IMR-90 (cell line): ENCODE data around the gene ACAP2. TPM values are rescaled to one million over a fixed set of nuclear protein-coding genes. Genes with fewer than 3 reads are reported as not detected.

Experiments
- ATAC-seq: fragments of 200-7000 bp; cut with Tn5 transposase; 2 replicates; pipeline ENCODE4 v1.9.1; 2020; ENCODE audit warnings: low read depth, mild to moderate bottlenecking, moderate library complexity
- BruUV-seq: library from RNA; stranded (reverse); fragments of 400-500 nt; replicated peaks from 2 replicates; lab custom pipeline; 2021; lab: Mats Ljungman, UMichigan
- CTCF ChIA-PET: fragments of 300-600 bp; formaldehyde crosslinking; extraction: SDS; loops from one replicate; lab custom pipeline; 2021; ENCODE audit warnings: antibody characterized with exemption; lab: Yijun Ruan, JAX
- POLR2A ChIA-PET: fragments of 300-600 bp; sonication (Branson Sonifier 250); formaldehyde crosslinking; loops from one replicate; lab custom pipeline; 2022; ENCODE audit warnings: antibody characterized with exemption; ENCODE audit not compliant: unreplicated experiment; lab: Charles Lee
- DNase-seq: peaks from one replicate; pipeline ENCODE4 v3.0.0; 2013
- H2AFZ ChIP-seq: replicated peaks from 2 replicates; pipeline ENCODE3; 2013; ENCODE audit warnings: low read length, mild to moderate bottlenecking; ENCODE audit not compliant: poor library complexity
- H2AK5ac ChIP-seq: 2 replicates; pipeline ENCODE4 v1.6.1; 2013; ENCODE audit warnings: low read depth, low read length, inconsistent platforms
- H2AK9ac ChIP-seq: replicated peaks from 2 replicates; pipeline ENCODE3; 2013; ENCODE audit warnings: mild to moderate bottlenecking, low read depth, low read length, moderate library complexity; ENCODE audit not compliant: poor library complexity
- H2BK120ac ChIP-seq: 2 replicates; pipeline ENCODE4 v1.6.1; 2013; ENCODE audit warnings: low read depth, low read length, inconsistent platforms
- H2BK15ac ChIP-seq: 3 replicates; pipeline ENCODE4 v1.6.1; 2013; ENCODE audit warnings: low read depth, low read length, inconsistent platforms
- H2BK20ac ChIP-seq: 2 replicates; pipeline ENCODE4 v1.6.1; 2013; ENCODE audit warnings: low read depth, mild to moderate bottlenecking, inconsistent platforms, low read length, moderate library complexity
- H2BK5ac ChIP-seq: 2 replicates; pipeline ENCODE4 v1.6.1; 2013; ENCODE audit warnings: mild to moderate bottlenecking, low read depth, low read length, inconsistent platforms; ENCODE audit not compliant: poor library complexity, severe bottlenecking
- H3K14ac ChIP-seq: replicated peaks from 2 replicates; pipeline ENCODE4 v1.6.1; 2013; ENCODE audit warnings: low read depth, low read length, inconsistent platforms
- H3K18ac ChIP-seq: 2 replicates; pipeline ENCODE4 v1.6.1; 2013; ENCODE audit warnings: low read depth, low read length, control low read depth
- H3K23ac ChIP-seq: 2 replicates; pipeline ENCODE4 v1.6.1; 2013; ENCODE audit warnings: low read depth, low read length, inconsistent platforms
- H3K27ac ChIP-seq: 2 replicates; pipeline ENCODE4 v1.5.1; 2013; ENCODE audit warnings: mild to moderate bottlenecking, control low read depth, low read length; ENCODE audit not compliant: insufficient read depth
- H3K27me3 ChIP-seq: 2 replicates; pipeline ENCODE4 v1.6.1; 2013; ENCODE audit warnings: low read length; ENCODE audit not compliant: control insufficient read depth, insufficient read depth
- H3K36me3 ChIP-seq: 2 replicates; pipeline ENCODE4 v1.6.1; 2013; ENCODE audit warnings: low read length, mixed read lengths; ENCODE audit not compliant: control insufficient read depth, insufficient read depth
- H3K4ac ChIP-seq: 2 replicates; pipeline ENCODE4 v1.6.1; 2013; ENCODE audit warnings: low read depth, low read length, inconsistent platforms
- H3K4me1 ChIP-seq: 2 replicates; pipeline ENCODE4 v1.6.1; 2013; ENCODE audit warnings: low read length, mixed read lengths; ENCODE audit not compliant: control insufficient read depth, insufficient read depth
- H3K4me2 ChIP-seq: 2 replicates; pipeline ENCODE4 v1.6.1; 2013; ENCODE audit warnings: low read depth, mild to moderate bottlenecking, control low read depth, low read length, moderate library complexity
- H3K4me3 ChIP-seq: 2 replicates; pipeline ENCODE4 v1.5.1; 2013; ENCODE audit warnings: low read depth, mild to moderate bottlenecking, control low read depth, low read length, moderate library complexity; ENCODE audit not compliant: insufficient read depth
- H3K56ac ChIP-seq: 2 replicates; pipeline ENCODE4 v1.6.1; 2013; ENCODE audit warnings: low read length, inconsistent platforms; ENCODE audit not compliant: insufficient read depth; ENCODE audit errors: extremely low read depth
- H3K79me1 ChIP-seq, 2 experiments: 2 replicates each; pipeline ENCODE4 v1.6.1; 2013; ENCODE audit warnings: low read length in 2 of 2, inconsistent platforms in 1 of 2, low read depth in 1 of 2
- H3K9ac ChIP-seq: 2 replicates; pipeline ENCODE4 v1.6.1; 2013; ENCODE audit warnings: low read depth, low read length, control low read depth
- H3K9me1 ChIP-seq: 2 replicates; pipeline ENCODE4 v1.6.1; 2013; ENCODE audit warnings: low read length, inconsistent platforms; ENCODE audit not compliant: insufficient read depth
- H3K9me3 ChIP-seq: 2 replicates; pipeline ENCODE4 v1.6.1; 2013; ENCODE audit warnings: low read length; ENCODE audit not compliant: control insufficient read depth, insufficient read depth
- H4K20me1 ChIP-seq: 2 replicates; pipeline ENCODE4 v1.6.1; 2013; ENCODE audit warnings: low read length, inconsistent platforms; ENCODE audit not compliant: insufficient read depth
- H4K5ac ChIP-seq: 2 replicates; pipeline ENCODE4 v1.6.1; 2013; ENCODE audit warnings: mild to moderate bottlenecking, low read depth, low read length, control low read depth
- H4K8ac ChIP-seq, 2 experiments: 2 replicates each; pipeline ENCODE4 v1.6.1; 2013; ENCODE audit warnings: low read depth in 2 of 2, low read length in 2 of 2, control low read depth in 1 of 2, inconsistent platforms in 1 of 2
- H4K91ac ChIP-seq: 2 replicates; pipeline ENCODE4 v1.6.1; 2013; ENCODE audit warnings: low read depth, low read length, inconsistent platforms; ENCODE audit not compliant: insufficient read depth
- BHLHE40 ChIP-seq: fragments of 150-350 bp; IDR thresholded peaks from 2 replicates; pipeline ENCODE4 v1.6.1; 2016; ENCODE audit warnings: mild to moderate bottlenecking, low read depth, low read length
- CTCF ChIP-seq: conservative IDR thresholded peaks from 2 replicates; pipeline ENCODE4 v1.5.1; 2012; ENCODE audit warnings: mild to moderate bottlenecking, low read depth, low read length, improper control_type of control experiment
- NFE2L2 ChIP-seq: fragments of 150-350 bp; IDR thresholded peaks from 2 replicates; pipeline ENCODE4 v1.6.1; 2016; ENCODE audit warnings: low read depth, mild to moderate bottlenecking, low read length
- RFX5 ChIP-seq: IDR thresholded peaks from 2 replicates; pipeline ENCODE4 v1.8.0; 2012; ENCODE audit warnings: low read depth, mild to moderate bottlenecking, low read length, moderate library complexity
- SMC3 ChIP-seq: fragments of 150-350 bp; IDR thresholded peaks from 2 replicates; pipeline ENCODE4 v1.6.1; 2016; ENCODE audit warnings: low read depth, mild to moderate bottlenecking, antibody characterized with exemption, low read length, moderate library complexity
- WGBS, 2 experiments: methylation state at CpG; one replicate each; pipeline versions ENCODE4 v1.1.5 to v1.1.7; 2013; ENCODE audit warnings: missing lambda C conversion rate in 2 of 2; ENCODE audit not compliant: insufficient read length in 1 of 2; ENCODE audit errors: extremely low coverage in 2 of 2; 5-methylcytosine and 5-hydroxymethylcytosine counted together
- dilution Hi-C: fragments of 300-500 bp; cut with HindIII; formaldehyde crosslinking; loops from one replicate; pipeline ENCODE4 v1.14.3; 2018; ENCODE audit warnings: low sequenced_read_pairs; ENCODE audit not compliant: unreplicated experiment
- in situ Hi-C: fragments of 300-500 bp; cut with MboI; formaldehyde crosslinking; loops from 3 replicates; pipeline ENCODE4 v1.14.3; 2019; ENCODE audit warnings: low sequenced_read_pairs, inconsistent platforms, mixed read lengths
- intact Hi-C: fragments of 100-400 bp; cut with micrococcal nuclease; formaldehyde crosslinking; loops from 2 replicates; pipeline ENCODE4 v1.10.0; 2022
- polyA plus RNA-seq, 3 experiments: library from polyadenylated mRNA; depleted of rRNA; stranded (reverse); fragments of >200 nt; gene quantifications; 2 replicates each; pipeline ENCODE4 v1.2.3, GENCODE V29; 2012; ENCODE audit warnings: low replicate concordance in 1 of 3
- total RNA-seq: library from RNA; depleted of rRNA; stranded (reverse); fragments of >200 nt; gene quantifications from 2 replicates; pipeline ENCODE4 v1.2.3, GENCODE V29; 2012

ACAP2 gene
- total and polyA plus RNA-seq, 2 of the 4 experiments (the other 2 are of a cell fraction): 11.9 to 35.1 TPM

DNA sequence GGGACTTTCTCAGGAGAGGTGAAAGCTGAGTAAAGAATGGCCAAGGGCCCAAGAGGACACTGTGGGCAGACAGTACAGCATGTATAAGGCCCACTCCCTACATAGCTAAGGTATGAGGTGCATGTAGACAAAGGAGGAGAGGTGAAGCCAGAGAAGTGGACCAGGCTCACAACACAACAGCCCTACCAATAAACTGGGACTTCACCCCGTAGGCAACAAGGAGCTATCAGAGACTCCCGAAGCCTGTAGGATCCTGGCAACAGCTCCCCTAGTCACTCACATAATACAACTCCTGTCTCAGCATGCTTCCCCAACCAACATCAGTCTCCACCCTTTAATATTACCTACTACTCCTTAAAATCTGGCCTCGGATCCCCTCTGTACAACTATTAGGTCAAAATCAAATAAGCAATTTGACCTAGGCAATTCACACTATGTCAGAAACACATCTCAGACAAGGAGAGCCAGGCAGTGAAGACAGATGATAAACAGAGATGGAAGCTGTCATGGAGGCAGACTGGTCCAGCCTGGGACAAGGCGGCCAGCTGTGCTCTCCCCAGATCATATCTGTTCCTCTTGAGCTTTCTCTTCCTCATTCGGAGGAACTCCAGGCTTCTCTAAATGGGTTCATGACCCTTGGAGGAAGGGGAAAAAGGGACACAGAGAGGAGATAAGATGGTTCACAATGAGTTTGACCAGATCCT, 173.3 kb downstream of the ACAP2 start (continued):
- no peak for TF ChIP-seq BHLHE40
- no peak for TF ChIP-seq RFX5

- Histone ChIP-seq H2AK9ac (no peak overlapping the region), H3K4me2 (no peak overlapping the region), H3K36me3 (peaks cover 3% of the 10 kb centered on the region; the same call in 1 of the 2 replicates), H3K9ac (no peak overlapping the region), H3K4ac (no peak overlapping the region), H2AK5ac (no peak overlapping the region), H4K8ac (no peak overlapping the region), H3K9me3 (no peaks in the 10 kb centered on the region), H4K20me1 (peaks cover 16% of the 10 kb centered on the region), H2BK5ac (no peak overlapping the region), H3K14ac (no peak overlapping the region), H4K91ac (no peak overlapping the region), H3K79me1 (peaks cover 28 to 58% of the 10 kb centered on the region in 2 experiments), H2BK15ac (no peak overlapping the region), H3K4me3 (no peak overlapping the region), H3K56ac (no peak overlapping the region), H3K4me1 (peaks cover 5% of the 10 kb centered on the region), H2BK20ac (no peak overlapping the region), H3K23ac (no peak overlapping the region), H3K27ac (no peak overlapping the region), H4K5ac (no peak overlapping the region), H2BK120ac (no peak overlapping the region), H3K18ac (no peak overlapping the region), H3K9me1 (peaks cover 18% of the 10 kb centered on the region; the same call in 1 of the 2 replicates), H3K27me3 (no peaks in the 10 kb centered on the region), H2AFZ (no peak overlapping the region)
- dilution Hi-C loops (no loop called here), in situ Hi-C loops (loop anchor here (5.0 kb wide), 1 partner anchor 591 kb away; no protein-coding TSS in a partner anchor), intact Hi-C loops (no loop called here)
- TF ChIP-seq SMC3: no peak
- no peak for TF ChIP-seq BHLHE40
- TF ChIP-seq NFE2L2: no peak
- TF ChIP-seq CTCF: no peak
- POLR2A ChIA-PET: no interaction called here
- DNase-seq (no peak), ATAC-seq (no peak)
- WGBS, 2 experiments: 100% methylated on average over 4 of the region's 11 CpGs; no CpG with 5 or more reads in 1 of the 2 experiments
- CTCF ChIA-PET: interaction anchor here (3.1 to 3.3 kb wide), 2 partner anchors 254 to 586 kb away, joined by 23 to 24 read pairs; no protein-coding TSS in a partner anchor
- BruUV-seq: no TSS peak
Measured at GRCh38 chr3:195268576-195269309, 174.1 kb downstream of the ACAP2 start.
